Eye (tissue), 1 donor: ENCODE measurements around the gene NEK6.
"Not testable (repeated sequence)": the region's sequence is repeated elsewhere in the genome, so short reads cannot be mapped to it uniquely, and the experiment has no call there.

Experiments
- DNase-seq: peaks from one replicate; pipeline ENCODE4 v3.0.0-alpha.2; 2015

The NEK6 gene

DNA sequence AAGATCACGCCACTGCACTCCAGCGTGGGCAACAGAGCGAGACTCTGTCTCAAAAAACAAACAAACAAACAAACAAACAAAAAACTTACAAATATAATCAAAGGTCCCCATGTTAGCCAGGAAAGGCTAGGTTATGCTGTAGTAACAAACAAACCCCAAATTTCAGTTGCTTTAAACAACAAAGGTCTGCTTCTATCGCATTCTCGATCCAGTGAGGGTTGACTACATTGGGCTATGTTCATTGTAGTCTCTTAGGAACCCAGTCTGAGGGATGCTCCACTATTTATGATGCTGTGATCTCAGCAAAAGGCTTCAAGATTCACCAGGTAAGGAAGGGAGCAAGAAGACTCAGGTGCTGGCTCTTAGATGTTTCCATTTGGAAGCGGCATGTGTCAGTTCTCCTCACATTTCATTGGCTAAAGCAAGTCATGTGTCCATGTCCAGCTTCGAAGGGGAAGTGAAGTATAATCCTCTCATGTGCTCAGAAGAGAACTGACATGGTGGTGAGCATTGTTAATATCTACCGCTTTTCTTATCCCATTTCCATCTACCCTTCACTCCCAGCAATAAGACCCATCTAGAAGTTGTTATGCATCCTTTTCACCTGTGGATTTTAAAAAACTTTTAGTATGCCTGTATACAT lies 26.5 kb upstream of the NEK6 start:
- no peak for DNase-seq

DNA sequence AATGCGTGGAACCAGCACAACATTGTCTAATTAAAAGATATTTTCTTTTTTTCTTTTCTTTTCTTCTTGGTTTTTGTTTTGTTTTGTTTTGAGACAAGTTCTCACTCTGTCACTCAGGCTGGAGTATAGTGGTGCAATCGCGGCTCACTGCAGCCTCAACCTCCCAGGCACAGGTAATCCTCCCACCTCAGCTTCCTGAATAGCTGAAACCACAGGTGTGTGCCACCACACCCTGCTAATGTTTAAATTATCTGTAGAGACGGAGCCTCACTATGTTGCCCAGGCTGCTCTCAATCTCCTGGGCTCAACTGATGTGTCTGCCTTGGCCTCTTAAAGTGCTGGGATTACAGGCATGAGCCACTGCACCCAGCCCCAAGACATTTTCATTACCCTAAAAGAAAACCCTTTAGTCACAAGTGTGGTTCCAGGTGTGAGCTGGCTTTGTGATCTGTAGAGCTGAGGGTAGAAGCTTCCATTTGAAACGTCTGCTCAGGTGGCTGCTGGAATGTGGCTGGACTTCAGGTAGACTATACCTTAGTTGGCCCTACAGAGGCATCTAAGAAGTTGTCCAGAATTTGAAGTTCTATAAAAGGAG lies 19.1 kb upstream of the NEK6 start:
- DNase-seq = no peak

DNA sequence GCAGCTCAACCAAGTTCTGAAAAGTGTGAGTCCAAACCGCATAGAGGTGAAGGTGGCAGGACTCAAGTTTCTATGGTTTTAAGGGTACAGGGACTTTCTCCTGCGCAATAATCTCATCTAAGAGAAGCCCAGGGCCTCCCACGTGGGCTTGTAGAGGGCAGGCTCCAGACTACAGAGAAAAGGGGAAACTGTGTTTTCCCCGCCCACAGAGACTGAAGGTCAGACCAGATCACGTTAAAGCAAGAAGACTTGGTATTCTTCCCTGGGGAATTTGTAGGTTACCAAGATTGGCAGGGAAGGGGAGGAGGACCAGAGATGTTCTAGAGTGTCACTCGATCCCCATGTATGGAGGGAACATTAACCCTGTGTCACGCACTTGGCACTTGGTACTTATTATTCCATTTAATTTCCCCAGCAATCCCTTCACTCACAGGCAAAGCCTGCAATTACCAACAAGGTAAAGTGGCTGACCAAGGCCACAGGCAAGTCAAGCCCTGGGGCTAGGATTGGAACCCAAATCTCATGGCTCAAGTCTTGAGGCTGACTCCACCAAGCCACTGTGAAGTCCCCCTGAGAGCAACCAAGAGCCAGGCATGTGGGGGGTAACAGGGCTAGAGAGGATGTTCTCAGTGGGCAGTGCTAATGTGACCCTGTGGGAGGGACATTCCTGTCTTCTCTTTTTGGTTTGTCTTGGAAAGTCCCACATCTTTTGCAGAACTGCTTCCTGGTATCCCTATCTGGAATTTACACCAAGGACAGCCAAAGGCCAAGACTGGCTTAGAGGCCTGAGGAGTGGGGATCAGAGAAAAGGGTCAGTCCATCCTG lies 18.3 kb upstream of the NEK6 start:
- DNase-seq = no peak

DNA sequence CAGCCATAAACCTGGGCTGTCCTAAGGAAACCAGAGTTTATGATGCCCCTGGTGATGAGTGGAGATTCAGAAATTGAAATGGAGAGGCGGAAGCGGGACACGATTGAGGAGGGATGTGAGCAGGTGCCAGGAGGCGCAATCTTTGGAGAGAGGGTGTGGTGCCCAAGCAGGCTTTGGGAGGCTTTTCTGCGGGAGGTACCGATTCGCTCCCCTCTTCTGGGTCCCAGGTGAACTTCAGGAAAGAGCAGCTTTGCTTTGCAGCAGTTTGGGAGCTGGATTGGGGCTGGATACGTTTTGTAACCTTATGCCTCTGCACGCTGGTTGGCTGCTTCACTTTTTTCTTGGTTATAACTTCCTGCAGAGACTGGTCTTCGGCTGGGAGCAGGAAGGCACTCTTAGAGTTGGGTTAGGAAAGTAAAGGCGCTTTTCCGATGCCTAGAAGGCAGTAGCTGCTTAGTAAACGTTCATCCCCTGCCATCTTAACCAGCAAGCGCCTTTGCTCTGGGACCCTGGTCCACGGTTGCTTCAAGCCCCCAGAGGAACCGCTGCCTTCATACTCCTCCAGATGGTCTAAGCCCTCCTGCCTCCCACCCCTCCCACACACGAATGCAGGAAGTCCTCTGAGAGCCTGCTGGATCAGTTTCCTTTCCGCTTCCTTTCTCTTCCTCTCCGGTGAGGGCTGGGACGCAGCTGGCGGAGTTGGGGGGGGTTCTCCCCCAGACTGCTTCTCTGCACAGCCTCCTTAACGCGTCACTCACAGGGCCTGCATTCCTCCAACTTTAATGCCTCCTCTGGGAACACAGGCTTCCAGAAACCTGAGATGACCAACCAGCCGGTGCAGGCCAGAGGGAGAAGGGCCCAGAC lies 15.2 kb upstream of the NEK6 start:
- DNase-seq = peak; percentile 91

DNA sequence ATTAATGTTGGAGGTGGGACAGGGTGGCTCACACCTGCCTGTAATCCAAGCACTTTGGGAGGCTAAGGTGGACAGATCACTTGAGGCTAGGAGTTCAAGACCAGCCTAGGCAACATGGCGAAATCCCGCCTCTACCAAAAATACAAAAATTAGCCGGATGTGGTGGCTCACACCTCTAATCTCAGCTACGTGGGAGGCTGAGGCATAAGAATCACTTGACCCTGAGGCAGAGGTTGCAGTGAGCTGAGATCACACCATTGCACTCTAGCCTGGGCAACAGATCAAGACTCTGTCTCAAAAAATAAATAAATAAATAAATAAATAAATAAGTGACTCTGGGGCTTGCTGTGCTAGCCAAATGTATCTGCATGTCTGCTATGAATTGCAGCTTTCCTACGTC lies 10.4 kb upstream of the NEK6 start:
- not testable (repeated sequence) for DNase-seq

DNA sequence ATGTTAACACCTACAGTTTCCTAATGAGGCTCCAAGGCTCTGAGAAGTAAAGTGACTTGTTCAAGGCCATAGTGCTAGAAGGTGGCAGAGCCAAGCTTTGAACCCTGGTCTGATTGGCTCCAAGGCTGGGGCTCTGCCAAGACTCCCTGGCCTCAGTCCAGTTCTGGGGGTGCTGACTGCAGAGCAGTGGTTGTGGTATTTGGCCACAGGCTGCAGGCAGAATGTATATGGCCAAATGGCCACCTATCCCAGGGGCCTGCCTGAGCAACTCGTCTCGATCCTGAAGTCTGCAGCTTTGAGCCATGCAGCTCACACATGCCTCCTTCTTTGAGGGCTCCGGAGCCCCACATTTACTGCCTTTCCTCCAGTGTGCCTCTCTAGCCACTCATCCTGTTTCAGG lies 9.7 kb upstream of the NEK6 start:
- DNase-seq = no peak

DNA sequence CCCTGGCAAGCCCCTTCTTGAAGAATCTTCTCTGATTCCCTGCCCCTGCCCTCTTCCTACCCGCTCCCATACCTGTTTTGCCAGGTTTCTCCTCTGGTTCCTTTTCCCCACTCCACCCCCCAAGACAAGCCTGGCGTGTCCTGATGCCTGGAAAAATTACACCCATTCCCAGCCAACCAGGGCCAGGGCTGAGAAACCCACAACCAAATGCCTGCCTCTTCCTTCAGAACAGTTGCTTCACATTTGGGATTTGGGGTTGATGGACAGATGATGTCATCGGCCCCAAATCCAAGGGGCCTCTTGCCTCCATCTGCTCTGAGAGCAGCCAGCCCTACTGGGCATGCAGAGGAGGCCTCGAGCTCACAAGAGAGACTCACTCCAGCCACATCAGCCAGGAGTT lies 8.8 kb upstream of the NEK6 start:
- no peak for DNase-seq

DNA sequence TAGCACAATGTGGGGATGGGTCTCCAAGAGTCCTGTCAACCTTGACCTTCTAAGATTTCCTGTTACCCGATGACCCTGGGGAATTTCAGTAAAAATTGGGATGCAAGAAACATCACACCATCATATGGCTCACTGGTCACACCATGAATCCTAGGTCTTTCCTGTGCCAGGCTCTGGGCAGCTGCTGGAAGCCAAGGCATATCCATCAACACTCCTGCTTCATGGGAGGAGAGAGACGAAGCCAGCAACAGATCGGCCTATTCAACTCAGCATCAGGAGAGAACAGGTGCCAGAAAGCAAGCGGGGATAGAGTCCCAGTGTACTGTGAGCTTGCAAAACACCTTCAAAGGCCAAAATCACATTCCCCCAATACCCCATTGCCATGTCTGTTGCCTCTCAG lies 6.5 kb upstream of the NEK6 start:
- no peak for DNase-seq

DNA sequence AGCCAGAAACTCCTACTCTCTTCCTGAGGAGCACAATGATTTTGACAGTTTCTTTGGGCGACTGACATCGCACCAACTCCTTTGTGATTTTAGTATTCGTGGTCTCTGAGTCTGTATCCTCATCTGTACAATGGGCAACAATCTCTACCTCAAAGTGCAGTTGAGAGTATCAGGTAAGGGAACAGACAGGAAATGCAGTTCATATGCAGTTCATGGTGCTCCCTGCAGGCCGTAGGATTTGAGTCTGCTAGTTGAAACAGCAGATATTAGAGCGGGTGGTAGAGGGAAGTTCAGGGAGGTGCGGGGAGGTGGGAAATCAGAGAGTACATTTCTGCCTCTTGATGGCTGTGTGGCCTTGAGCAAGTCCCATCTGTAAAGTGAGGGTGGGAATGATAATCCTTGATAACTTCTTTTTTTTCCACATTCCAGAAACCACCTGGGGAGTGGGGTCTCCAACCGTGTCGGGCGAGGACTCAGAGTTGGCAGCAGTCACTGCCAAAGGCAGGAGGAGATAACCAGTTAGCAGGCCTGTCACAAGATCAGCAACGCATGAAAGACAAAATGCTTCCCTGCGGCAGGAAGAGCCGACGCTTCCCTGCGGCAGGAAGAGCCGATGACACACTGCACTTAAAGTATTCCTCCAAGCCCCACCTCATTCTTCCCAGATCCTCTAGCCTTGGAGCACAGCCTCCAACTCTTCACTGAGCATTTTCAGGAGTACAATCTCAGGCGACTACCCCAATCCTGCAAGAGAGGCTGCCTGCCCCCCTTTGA lies 6.0 kb upstream of the NEK6 start:
- DNase-seq = no peak

DNA sequence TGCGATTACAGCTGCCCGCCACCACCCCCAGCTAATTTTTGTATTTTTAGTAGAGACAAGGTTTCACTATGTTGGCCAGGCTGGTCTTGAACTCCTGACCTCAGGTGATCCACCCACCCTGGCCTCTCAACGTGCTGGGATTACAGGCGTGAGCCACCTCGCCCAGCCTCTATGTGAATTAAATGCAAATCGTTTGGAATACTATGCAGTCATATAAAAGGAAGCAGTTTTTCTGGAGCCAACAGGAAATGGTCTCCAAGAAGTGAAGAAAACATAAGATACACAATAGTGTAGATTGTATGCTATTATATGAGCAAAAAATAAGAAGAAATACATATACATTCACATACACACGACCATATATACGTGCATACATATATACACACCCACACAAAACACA lies 4.9 kb upstream of the NEK6 start:
- DNase-seq = not testable (repeated sequence)

DNA sequence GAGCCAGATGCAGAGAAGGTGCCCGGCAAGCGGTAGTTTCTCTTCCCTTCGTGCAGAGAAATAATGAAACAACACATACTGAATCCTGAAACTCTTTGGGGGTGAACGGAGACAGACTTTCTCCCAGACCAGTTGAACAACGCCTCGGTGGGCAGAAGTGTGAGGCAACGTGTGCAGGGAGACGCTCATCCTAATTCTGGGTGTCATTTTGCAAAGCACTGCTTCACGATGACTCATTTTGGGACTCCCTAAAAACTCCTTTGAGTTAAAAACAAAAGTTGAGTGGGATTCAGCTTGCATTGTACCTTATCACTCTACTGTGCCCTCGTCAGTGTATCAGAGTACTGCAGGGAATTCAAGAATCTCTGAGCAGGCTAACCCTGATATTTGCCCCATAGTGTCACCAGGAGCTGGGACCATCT lies 3.5 kb upstream of the NEK6 start:
- no peak for DNase-seq

DNA sequence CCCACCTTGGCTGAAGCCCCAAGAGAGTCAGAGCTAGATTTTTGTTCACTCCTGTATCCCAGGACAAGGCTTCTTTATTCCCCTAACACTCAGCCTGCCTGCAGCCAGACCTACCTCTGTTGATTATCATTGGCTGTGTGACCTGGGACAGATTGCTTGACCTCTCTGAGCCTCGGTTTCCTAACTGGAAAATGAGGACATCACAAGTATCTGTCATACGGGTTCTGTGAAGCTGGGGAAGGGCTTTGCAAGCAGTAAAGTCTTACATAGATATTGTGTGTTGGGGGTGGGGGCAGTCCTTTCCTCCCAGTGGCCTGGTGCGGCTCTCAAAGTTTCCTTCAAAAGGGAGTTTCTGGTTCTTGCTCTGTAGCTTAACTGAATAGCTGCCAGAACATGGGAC lies 2.5 kb upstream of the NEK6 start:
- DNase-seq = no peak

DNA sequence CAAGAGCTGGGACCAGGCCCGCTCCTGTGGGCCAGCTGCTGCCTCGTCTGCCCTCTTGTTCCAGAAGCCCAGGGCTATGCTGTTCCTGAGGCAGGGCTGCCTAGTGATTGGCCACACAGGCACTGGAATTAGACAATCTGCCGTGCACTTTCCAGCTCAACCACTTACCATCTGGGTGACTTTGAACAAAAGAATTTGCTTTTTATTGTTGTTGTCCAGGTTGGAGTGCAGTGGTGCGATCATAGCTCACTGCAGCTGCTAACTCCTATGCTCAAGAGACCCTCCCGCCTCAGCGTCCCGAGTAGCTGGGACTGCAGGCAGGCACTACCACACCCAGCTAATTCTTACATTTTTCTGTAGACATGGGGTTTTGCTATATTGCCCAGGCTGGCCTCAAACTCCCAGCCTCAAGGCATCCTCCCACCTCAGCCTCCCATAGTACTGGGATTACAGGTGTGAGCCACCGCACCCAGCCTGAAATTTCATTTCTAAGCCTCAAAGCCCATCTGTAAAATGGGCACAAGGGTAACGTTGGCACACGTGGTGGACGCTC lies 1.2 kb upstream of the NEK6 start:
- peak; percentile 81 for DNase-seq

DNA sequence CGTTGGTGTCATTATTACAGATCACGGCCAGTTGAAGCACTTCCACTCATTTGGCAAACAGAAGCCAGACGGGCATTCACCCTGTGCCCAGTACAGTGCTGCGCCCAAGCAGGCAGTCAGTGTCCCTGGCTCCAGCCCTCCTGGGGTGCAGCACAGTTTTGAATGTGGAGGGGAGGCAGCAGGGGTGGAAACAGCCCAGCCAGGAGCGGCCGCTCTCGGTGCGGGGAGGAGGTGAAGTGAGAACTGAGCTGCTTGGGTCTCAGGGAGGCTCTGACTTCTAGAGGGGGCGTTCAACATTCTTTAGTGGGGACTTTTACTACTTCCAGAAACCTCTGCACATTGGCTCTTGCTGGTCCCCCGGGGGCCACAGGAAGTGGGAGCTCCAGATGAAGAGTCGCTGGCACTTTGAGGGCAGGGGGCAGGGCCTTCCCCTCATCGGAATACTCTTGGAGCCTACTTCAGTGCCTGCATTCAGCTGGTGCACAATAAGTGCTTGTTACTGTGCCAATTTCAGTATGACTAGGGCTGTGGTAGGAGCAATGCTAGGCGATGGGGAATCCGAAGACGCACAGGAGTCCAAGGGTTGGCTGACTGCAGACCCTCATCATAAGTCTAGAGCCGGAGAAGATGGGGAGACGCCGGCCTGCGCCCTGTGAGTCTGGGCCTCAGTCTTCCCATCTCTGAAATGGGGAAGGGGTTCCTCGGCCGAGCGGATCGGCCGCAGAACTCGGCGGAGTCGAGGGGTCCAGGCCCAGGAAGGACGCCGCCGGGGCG lies 492 bp upstream of the NEK6 start:
- DNase-seq = peak; percentile 66

DNA sequence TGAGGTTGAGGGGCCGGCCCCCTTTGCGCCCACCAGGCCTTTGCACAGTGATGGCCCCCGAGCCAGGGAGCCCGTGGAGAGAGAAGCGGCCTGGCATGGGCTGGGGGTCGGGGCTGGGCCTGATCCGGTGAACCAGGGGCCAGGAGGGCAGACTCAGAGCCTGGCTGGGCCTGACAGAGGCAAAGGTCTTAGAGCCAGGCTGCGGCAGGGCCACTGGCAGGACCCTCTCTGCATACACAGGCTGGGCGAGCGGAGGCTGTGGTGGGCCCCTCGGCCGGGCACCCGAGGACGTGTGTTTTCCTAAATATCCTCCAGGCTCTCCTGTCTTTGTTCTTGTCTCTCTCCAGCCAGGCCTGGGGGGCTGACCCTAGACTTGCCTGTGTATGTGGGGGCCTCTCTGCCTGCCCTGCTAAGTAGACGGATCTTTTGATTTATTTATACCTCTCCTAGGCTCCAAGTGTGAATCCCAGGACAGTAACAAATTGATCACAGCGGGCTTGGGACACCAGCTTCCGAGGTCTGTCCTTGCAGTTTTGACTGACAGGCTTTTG lies 933 bp downstream of the NEK6 start:
- peak; percentile 77 for DNase-seq

DNA sequence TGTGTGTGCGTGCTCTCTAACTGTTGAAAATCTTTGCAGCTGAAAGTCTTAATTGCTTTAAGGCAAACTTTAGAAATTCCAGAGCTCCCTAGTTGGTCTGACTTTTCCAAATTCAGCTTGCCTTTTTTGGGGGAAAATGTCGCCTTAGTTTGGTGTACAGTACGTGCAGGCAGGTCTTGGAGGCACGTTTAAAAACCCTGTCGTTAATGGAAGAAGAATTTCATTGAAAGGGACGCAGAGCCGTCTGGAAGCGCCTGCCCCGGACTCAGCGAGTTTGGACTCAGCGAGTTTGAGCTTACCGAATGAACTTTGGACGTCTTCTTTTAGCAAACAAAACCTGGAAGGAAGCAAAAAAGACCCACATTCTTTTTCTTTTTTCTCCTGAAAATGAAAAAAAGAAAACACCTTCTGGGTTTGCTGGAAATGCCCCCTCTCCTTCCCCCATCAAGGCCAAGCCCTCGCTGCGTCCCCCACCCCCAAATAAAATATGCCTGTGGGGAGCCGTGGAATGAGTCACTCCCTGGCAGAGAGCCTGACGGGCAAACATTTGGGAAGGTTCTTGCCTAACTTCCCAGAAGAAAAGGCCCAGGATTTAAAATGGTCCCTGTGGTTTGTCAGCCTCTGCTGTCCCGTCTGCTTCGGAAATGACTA lies 1.5 kb downstream of the NEK6 start:
- peak; percentile 74 for DNase-seq

DNA sequence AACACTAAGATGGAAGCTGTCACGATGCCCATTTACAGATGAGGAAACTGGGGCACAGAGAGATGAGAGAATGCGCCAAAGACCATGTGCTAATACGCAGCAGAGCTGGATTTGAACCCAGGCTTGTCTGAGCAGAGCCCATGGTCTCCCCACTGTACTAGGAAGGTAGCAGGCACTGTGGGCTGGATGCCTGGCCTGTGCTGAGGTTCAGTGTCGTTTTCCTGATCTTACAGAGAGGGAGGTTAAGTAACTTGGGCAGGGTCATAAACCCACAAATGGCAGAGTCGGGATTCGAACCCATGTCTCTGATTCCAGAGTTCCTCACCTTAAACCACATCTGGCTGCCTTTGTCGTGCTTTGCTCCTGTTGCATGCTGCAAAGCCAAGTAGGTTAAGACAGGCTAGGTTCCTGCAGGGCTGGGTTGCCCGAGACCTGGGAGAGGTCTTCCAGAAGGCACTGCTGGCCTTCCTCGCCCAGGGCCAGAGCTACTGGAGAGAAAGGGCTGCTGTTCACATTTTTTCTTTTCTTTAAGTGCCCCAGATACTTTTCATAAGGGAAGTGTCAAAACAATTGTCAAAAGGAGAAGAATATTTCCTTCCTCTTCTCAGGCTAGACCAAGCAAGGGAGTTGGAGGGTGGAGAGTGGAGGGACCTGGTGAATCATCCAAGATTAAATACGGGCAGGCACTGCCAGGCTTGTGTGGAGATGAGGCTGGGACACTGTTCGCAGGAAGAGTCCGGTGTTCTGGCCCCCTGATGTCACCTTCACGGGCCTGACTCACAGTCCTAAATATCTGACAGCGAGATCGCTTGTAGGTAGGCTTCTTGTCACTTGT lies 3.2 kb downstream of the NEK6 start:
- no peak for DNase-seq

DNA sequence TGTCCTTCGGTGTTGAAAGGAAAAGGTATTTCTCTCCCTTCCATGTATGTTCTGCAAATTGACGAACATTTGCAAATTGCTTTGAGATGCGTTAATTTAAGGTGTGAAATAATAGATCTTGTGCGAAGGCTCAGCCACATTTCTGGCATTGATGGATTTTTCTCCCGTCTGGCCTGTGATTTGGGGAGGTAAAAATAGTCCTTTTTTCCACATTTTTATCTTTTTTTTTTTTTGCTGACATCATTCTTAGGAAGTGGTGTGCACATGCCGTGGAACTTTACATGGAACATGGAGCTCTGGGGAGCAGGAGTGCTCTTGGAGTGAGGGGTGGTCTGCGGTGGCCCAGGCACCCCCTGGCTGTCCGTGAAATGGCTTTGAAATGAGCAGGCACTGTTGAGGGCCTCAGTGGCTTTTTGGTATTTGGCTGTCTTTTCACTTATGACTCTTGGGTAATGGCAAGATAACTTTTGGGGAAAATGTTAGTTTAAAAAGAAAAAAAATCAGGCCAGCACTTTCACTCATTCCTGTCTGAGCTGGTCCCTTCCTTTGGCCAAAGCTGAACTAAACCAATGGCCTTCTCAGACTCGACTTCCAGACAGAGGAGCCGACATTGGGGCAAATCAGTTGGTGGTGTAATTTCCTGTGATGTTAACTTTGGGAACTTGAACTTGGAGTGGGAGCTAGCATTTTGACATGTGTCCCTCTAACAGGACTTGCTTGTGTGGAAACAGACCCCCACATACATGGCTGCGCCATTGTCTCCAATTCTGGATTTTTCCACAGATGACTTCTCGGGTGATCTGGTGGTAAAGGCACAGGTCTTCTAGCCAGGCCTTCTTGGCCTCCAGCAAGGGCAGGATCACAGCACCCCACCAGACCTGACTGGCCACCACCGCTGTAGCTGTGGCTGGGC lies 4.2 kb downstream of the NEK6 start:
- DNase-seq = no peak

DNA sequence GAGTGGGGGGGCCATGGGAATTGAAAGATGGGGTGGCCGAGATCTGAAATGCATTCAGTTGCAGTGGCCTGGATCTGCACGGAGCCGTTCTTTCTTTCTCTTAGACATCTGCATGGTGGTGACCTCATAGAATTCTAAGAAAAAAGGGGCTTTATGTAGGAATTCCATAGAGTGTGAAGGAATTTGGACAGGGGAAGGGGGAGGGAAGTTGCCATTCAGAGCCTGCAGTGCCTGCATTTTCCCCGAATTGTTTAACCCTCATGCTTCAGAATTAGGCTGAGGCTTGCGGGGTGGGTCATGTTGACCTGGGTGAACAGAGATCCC lies 4.9 kb downstream of the NEK6 start:
- peak; percentile 80 for DNase-seq
